A673 (cell line): ENCODE measurements around the gene PSTPIP1.

Source experiments
- CTCF ChIP-seq: fragments of 300-800, 200-600 bp; sonication (generic); conservative IDR thresholded peaks from 2 replicates; pipeline ENCODE4 v1.5.1; 2017; ENCODE audit warnings: low read depth, mild to moderate bottlenecking, antibody characterized with exemption, low read length, moderate library complexity, mixed read lengths
- EZH2 ChIP-seq: fragments of 200-600 bp; sonication (generic); IDR thresholded peaks from 2 replicates; pipeline ENCODE4 v1.6.1; 2017; ENCODE audit warnings: borderline replicate concordance, low read depth, mild to moderate bottlenecking, mixed read lengths, antibody characterized with exemption, low read length; ENCODE audit not compliant: poor library complexity, severe bottlenecking

GRCh38 chr15:77016321-77016695 lies 21.4 kb downstream of the PSTPIP1 start:
- TF ChIP-seq EZH2 (no peak), CTCF (no peak)
